SU-DHL-6 (cell line): Measurements from ENCODE around the gene NLRP8.

Source experiments
- EZH2phosphoT487 ChIP-seq: fragments of 200-600 bp; sonication (generic), shearing (Covaris generic); conservative IDR thresholded peaks from 2 replicates; pipeline ENCODE4 v1.6.1; 2018; ENCODE audit warnings: mild to moderate bottlenecking, antibody characterized with exemption, low read length, moderate library complexity, mixed read lengths
- TF ChIP-seq, protein P1 (sequence below): fragments of 200-600 bp; sonication (generic); IDR thresholded peaks from one replicate; pipeline ENCODE4 v1.5.1; 2017; ENCODE audit warnings: antibody characterized with exemption, mild to moderate bottlenecking, low read length, moderate library complexity; ENCODE audit not compliant: insufficient read depth, poor library complexity, severe bottlenecking

DNA sequence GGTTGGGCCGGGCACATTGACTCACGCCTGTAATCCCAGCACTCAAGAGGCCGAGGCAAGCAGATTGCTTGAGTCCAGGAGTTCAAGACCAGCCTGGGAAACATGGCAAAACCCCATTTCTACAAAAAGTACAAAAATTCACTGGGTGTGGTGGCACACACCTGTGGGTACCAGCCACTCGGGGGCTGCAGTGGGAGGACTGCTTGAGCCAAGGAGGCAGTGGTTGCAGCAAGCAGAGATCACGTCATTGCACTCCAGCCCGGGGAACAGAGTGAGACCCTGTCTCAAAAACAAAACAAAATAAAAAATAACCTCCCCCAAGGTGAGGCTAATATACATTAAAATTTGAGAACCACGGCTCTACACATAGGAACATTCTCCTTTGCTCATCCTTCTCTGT lies 40.3 kb upstream of the NLRP8 start:
- TF ChIP-seq, protein P1, sequence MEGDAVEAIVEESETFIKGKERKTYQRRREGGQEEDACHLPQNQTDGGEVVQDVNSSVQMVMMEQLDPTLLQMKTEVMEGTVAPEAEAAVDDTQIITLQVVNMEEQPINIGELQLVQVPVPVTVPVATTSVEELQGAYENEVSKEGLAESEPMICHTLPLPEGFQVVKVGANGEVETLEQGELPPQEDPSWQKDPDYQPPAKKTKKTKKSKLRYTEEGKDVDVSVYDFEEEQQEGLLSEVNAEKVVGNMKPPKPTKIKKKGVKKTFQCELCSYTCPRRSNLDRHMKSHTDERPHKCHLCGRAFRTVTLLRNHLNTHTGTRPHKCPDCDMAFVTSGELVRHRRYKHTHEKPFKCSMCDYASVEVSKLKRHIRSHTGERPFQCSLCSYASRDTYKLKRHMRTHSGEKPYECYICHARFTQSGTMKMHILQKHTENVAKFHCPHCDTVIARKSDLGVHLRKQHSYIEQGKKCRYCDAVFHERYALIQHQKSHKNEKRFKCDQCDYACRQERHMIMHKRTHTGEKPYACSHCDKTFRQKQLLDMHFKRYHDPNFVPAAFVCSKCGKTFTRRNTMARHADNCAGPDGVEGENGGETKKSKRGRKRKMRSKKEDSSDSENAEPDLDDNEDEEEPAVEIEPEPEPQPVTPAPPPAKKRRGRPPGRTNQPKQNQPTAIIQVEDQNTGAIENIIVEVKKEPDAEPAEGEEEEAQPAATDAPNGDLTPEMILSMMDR, result no peak
- no peak for TF ChIP-seq EZH2phosphoT487
